ENCODE measurements around the gene STRA8.

STRA8 gene

DNA sequence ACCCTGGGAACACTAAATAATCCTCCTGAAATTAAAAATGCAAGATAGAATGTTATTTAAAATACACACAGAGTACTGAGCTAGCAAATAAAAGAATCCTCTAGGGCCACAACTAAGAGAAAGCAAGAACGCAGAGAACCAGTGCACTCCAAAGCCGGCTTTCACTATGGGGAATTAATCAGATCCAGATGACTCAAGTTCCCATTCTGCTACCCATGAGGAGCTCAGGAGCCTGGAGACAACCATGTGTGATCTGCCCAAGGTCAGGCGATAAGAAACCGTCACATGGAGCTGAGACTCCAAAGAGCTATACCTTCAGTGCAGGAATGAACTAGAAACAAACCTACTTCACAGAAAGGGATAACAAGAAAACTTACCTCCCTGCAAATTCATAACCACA lies 43.7 kb upstream of the STRA8 start:
- H3K9ac ChIP-seq (ENCODE audit: insufficient read length, low read depth): no peak overlapping the region
- H3K27me3 ChIP-seq (ENCODE audit: insufficient read depth, insufficient read length): no peaks in the 10 kb centered on the region
- peaks cover 51% of the 10 kb centered on the region for H3K36me3 ChIP-seq (ENCODE audit: insufficient read depth, insufficient read length, low read length)
- no peak for DNase-seq (ENCODE audit: low read depth, low spot score)
- no peak overlapping the region for H3K4me3 ChIP-seq (ENCODE audit: insufficient read length, low read depth)
- H3K4me1 ChIP-seq (ENCODE audit: insufficient read depth, insufficient read length): peaks cover 7% of the 10 kb centered on the region
- no peak for TF ChIP-seq YY1 (IDR thresholded peaks at IDR 0.05; ENCODE audit: insufficient read depth, insufficient read length)
- TF ChIP-seq ZNF274 (IDR thresholded peaks at IDR 0.05; ENCODE audit: low read depth, low read length): no peak
- no peak for TF ChIP-seq SUZ12 (IDR thresholded peaks at IDR 0.05; ENCODE audit: extremely low read depth, insufficient read depth, insufficient read length)
- no peaks in the 10 kb centered on the region for H3K9me3 ChIP-seq (ENCODE audit: insufficient read depth, low read length)

DNA sequence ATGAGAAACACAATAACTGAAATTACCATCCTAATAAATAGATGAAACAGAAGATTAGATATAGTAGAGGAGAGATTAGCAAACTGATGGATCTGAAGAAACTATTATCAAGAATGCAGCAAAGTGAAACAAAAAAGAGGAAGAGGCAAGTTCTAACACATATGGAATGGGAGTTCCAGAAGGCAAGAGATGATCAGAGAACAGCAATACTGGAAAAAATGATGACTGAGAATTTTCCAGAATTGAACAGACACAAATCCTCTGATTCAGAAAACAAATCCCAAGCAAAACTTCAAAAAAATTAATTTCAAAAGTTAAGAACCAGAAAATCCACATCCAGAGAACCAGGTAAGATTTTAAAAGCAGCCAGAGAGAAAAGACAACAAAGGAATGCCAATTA lies 42.9 kb upstream of the STRA8 start:
- no peaks in the 10 kb centered on the region for H3K9me3 ChIP-seq (ENCODE audit: insufficient read depth, low read length)
- no peak for DNase-seq (ENCODE audit: low read depth, low spot score)
- peaks cover 7% of the 10 kb centered on the region for H3K4me1 ChIP-seq (ENCODE audit: insufficient read depth, insufficient read length)
- no peaks in the 10 kb centered on the region for H3K27me3 ChIP-seq (ENCODE audit: insufficient read depth, insufficient read length)
- no peak overlapping the region for H3K4me3 ChIP-seq (ENCODE audit: insufficient read length, low read depth)
- TF ChIP-seq SUZ12 (IDR thresholded peaks at IDR 0.05; ENCODE audit: extremely low read depth, insufficient read depth, insufficient read length) (no peak), YY1 (IDR thresholded peaks at IDR 0.05; ENCODE audit: insufficient read depth, insufficient read length) (no peak), ZNF274 (IDR thresholded peaks at IDR 0.05; ENCODE audit: low read depth, low read length) (no peak)
- peaks cover 46% of the 10 kb centered on the region for H3K36me3 ChIP-seq (ENCODE audit: insufficient read depth, insufficient read length, low read length)
- no peak overlapping the region for H3K9ac ChIP-seq (ENCODE audit: insufficient read length, low read depth)

- no peak overlapping the region for H3K9ac ChIP-seq (ENCODE audit: insufficient read length, low read depth)
- peaks cover 53% of the 10 kb centered on the region for H3K36me3 ChIP-seq (ENCODE audit: insufficient read depth, insufficient read length, low read length)
These were observed 40.6 kb upstream of the STRA8 start for GRCh38 chr7:135192914-135193536.

GRCh38 chr7:135193615-135194081 lies 40.0 kb upstream of the STRA8 start:
- TF ChIP-seq ZNF274 (IDR thresholded peaks at IDR 0.05; ENCODE audit: low read depth, low read length) (no peak), YY1 (IDR thresholded peaks at IDR 0.05; ENCODE audit: insufficient read depth, insufficient read length) (no peak), SUZ12 (IDR thresholded peaks at IDR 0.05; ENCODE audit: extremely low read depth, insufficient read depth, insufficient read length) (no peak)
- H3K4me3 ChIP-seq (ENCODE audit: insufficient read length, low read depth): no peak overlapping the region
- no peaks in the 10 kb centered on the region for H3K27me3 ChIP-seq (ENCODE audit: insufficient read depth, insufficient read length)
- H3K9ac ChIP-seq (ENCODE audit: insufficient read length, low read depth): no peak overlapping the region
- no peaks in the 10 kb centered on the region for H3K9me3 ChIP-seq (ENCODE audit: insufficient read depth, low read length)
- H3K36me3 ChIP-seq (ENCODE audit: insufficient read depth, insufficient read length, low read length): peaks cover 47% of the 10 kb centered on the region
- H3K4me1 ChIP-seq (ENCODE audit: insufficient read depth, insufficient read length): peaks cover 7% of the 10 kb centered on the region
- DNase-seq (ENCODE audit: low read depth, low spot score): no peak

More at GRCh38 chr7:135192914-135193536, 40.6 kb upstream of the STRA8 start:
- TF ChIP-seq SUZ12 (IDR thresholded peaks at IDR 0.05; ENCODE audit: extremely low read depth, insufficient read depth, insufficient read length) (no peak), YY1 (IDR thresholded peaks at IDR 0.05; ENCODE audit: insufficient read depth, insufficient read length) (no peak), ZNF274 (IDR thresholded peaks at IDR 0.05; ENCODE audit: low read depth, low read length) (no peak)
- Histone ChIP-seq H3K4me1 (ENCODE audit: insufficient read depth, insufficient read length) (peaks cover 7% of the 10 kb centered on the region), H3K9me3 (ENCODE audit: insufficient read depth, low read length) (no peaks in the 10 kb centered on the region), H3K27me3 (ENCODE audit: insufficient read depth, insufficient read length) (no peaks in the 10 kb centered on the region), H3K4me3 (ENCODE audit: insufficient read length, low read depth) (no peak overlapping the region)
- no peak for DNase-seq (ENCODE audit: low read depth, low spot score)

DNA sequence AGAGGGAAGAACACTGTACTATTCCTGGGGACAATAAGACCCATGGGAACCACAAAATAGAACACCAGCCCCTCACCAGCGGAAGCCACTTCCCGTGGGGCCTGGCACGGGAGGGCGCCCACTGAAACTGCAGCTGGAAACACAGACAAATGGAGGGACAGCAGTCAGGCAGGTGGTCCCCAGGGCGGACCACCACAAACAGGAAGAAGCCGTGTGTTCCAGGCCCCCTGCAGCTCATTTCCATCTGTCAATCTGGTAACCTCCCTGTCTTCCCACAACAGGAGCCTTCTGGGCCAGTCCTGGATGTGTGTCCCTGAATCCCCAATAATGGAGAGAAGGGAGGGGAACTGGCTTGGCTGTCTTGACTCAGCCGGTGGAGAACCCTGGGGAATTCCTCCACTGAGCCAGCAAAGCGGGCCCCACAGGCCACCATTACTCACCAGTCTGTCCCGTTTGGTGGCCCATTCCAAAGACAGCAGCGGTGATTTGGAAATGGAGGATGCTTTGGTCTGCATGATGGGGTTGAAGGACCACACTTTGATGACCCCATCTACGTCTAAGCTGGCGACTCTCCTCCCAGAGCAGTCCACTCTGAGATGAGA lies 39.0 kb upstream of the STRA8 start:
- H3K9me3 ChIP-seq (ENCODE audit: insufficient read depth, low read length): no peaks in the 10 kb centered on the region
- no peak overlapping the region for H3K9ac ChIP-seq (ENCODE audit: insufficient read length, low read depth)
- H3K36me3 ChIP-seq (ENCODE audit: insufficient read depth, insufficient read length, low read length): peaks cover 38% of the 10 kb centered on the region
- no peaks in the 10 kb centered on the region for H3K27me3 ChIP-seq (ENCODE audit: insufficient read depth, insufficient read length)
- DNase-seq (ENCODE audit: low read depth, low spot score): no peak
- no peak overlapping the region for H3K4me3 ChIP-seq (ENCODE audit: insufficient read length, low read depth)
- H3K4me1 ChIP-seq (ENCODE audit: insufficient read depth, insufficient read length): peaks cover 7% of the 10 kb centered on the region
- TF ChIP-seq YY1 (IDR thresholded peaks at IDR 0.05; ENCODE audit: insufficient read depth, insufficient read length) (no peak), ZNF274 (IDR thresholded peaks at IDR 0.05; ENCODE audit: low read depth, low read length) (no peak), SUZ12 (IDR thresholded peaks at IDR 0.05; ENCODE audit: extremely low read depth, insufficient read depth, insufficient read length) (no peak)

DNA sequence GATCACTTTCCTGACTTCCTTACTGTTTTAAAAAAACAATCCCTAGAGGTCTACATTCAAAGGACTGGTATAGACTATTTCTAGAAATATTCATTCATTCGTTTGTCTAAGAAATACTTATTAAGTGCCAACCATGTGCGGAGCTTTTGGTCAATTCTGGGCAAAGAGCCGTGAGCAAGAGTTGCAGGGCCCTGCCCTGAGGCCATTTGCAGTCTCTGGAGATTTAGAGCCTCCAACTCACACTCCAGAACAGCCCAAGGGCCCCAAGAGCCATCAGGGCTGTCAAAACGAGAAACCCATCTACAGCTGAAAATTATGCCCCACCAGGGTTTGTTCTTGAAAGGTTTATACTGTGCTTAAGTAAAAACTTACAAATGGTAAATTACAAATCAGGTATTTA lies 38.5 kb upstream of the STRA8 start:
- Histone ChIP-seq H3K9me3 (ENCODE audit: insufficient read depth, low read length) (no peaks in the 10 kb centered on the region), H3K9ac (ENCODE audit: insufficient read length, low read depth) (no peak overlapping the region), H3K27me3 (ENCODE audit: insufficient read depth, insufficient read length) (no peaks in the 10 kb centered on the region), H3K36me3 (ENCODE audit: insufficient read depth, insufficient read length, low read length) (peaks cover 36% of the 10 kb centered on the region), H3K4me1 (ENCODE audit: insufficient read depth, insufficient read length) (peaks cover 7% of the 10 kb centered on the region), H3K4me3 (ENCODE audit: insufficient read length, low read depth) (no peak overlapping the region)
- DNase-seq (ENCODE audit: low read depth, low spot score): no peak
- no peak for TF ChIP-seq SUZ12 (IDR thresholded peaks at IDR 0.05; ENCODE audit: extremely low read depth, insufficient read depth, insufficient read length)
- TF ChIP-seq YY1 (IDR thresholded peaks at IDR 0.05; ENCODE audit: insufficient read depth, insufficient read length): no peak
- no peak for TF ChIP-seq ZNF274 (IDR thresholded peaks at IDR 0.05; ENCODE audit: low read depth, low read length)

DNA sequence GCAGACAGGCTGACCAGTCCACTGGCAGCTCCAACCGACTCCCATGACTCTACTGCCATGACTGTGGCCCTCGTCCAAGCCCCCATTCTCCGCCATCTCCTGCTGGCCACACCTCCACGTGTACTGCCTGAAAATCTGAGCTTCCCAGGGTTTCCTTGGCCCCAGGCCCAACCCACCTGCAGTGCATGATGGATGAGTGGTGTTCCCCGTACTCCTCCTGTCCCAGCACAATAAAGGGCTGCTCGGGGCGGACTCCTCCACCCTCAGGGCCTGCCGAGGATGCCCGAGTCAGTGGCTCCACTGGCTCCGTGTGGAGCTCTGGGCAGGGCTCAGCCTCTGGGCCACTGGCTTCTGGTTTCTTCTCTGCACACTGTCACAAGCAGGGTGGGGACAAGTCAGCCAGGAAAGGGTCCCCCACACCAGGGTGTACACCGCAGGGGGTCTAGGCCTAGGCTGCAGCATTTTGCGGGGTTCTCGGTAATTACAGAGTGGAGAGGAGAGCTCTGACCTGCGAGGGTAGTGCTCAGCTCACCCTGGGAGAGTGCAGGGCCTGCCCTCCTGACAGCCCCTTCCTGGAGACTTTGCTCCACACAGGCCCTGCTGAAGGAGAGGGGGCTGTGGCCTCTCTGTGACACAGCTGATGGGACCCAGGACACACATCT lies 37.5 kb upstream of the STRA8 start:
- no peak overlapping the region for H3K4me3 ChIP-seq (ENCODE audit: insufficient read length, low read depth)
- no peak overlapping the region for H3K9ac ChIP-seq (ENCODE audit: insufficient read length, low read depth)
- H3K4me1 ChIP-seq (ENCODE audit: insufficient read depth, insufficient read length): peaks cover 7% of the 10 kb centered on the region
- H3K27me3 ChIP-seq (ENCODE audit: insufficient read depth, insufficient read length): no peaks in the 10 kb centered on the region
- no peak for DNase-seq (ENCODE audit: low read depth, low spot score)
- H3K36me3 ChIP-seq (ENCODE audit: insufficient read depth, insufficient read length, low read length): peaks cover 38% of the 10 kb centered on the region
- no peaks in the 10 kb centered on the region for H3K9me3 ChIP-seq (ENCODE audit: insufficient read depth, low read length)
- TF ChIP-seq ZNF274 (IDR thresholded peaks at IDR 0.05; ENCODE audit: low read depth, low read length) (no peak), SUZ12 (IDR thresholded peaks at IDR 0.05; ENCODE audit: extremely low read depth, insufficient read depth, insufficient read length) (no peak), YY1 (IDR thresholded peaks at IDR 0.05; ENCODE audit: insufficient read depth, insufficient read length) (no peak)
